HepG2 (cell line): Measurements from ENCODE around the gene SLC16A14. TPM values are rescaled to one million over a fixed set of nuclear protein-coding genes. Genes with fewer than 3 reads are reported as not detected.
A peak's percentile ranks its signal among the peaks of the same experiment; 100 is the strongest.

Source experiments
- ATAC-seq: fragments of 200-7000 bp; cut with Tn5 transposase; 3 replicates; pipeline ENCODE4 v1.9.1; 2020; ENCODE audit warnings: mild to moderate bottlenecking, moderate library complexity
- BruUV-seq: library from RNA; stranded (reverse); fragments of 400-500 nt; replicated peaks from 2 replicates; lab custom pipeline; 2021; lab: Mats Ljungman, UMichigan
- CTCF ChIA-PET: fragments of 300-600 bp; formaldehyde crosslinking; extraction: SDS; loops from one replicate; lab custom pipeline; 2021; ENCODE audit warnings: low total read pairs, inconsistent platforms, low intra/inter-chr PET ratio; lab: Yijun Ruan, JAX
- POLR2A ChIA-PET: fragments of 350-600 bp; sonication (Branson Sonifier 250); formaldehyde crosslinking; loops from one replicate; lab custom pipeline; 2020; ENCODE audit warnings: antibody characterized with exemption, inconsistent platforms; lab: Yijun Ruan, JAX
- DNase-seq: peaks from one replicate; pipeline ENCODE4 v3.0.0-alpha.2; 2015; ENCODE audit warnings: low spot score
- FAIRE-seq: peaks from 3 replicates; lab custom pipeline; 2011; peaks lifted over from hg19 to GRCh38; lab: Jason Lieb, UNC
- H2AFZ ChIP-seq: one replicate; pipeline ENCODE4 v1.6.1; 2011; ENCODE audit warnings: low read length, inconsistent platforms
- H3K27ac ChIP-seq: fragments of 300-600 bp; 3 replicates; pipeline ENCODE4 v1.8.0; 2011; ENCODE audit warnings: mixed run types, mild to moderate bottlenecking, mixed read lengths, low read length, inconsistent platforms; ENCODE audit not compliant: insufficient read depth; ENCODE audit errors: extremely low read length
- H3K27me3 ChIP-seq, 2 experiments: fragments of 200-600 bp in 1 of 2; 2 replicates in 1 of 2; 3 replicates in 1 of 2; pipeline versions ENCODE4 v1.6.0 to v1.8.0; 2011; ENCODE audit warnings: low read length in 2 of 2, mild to moderate bottlenecking in 2 of 2, moderate library complexity in 2 of 2, inconsistent platforms in 1 of 2; ENCODE audit not compliant: insufficient read depth in 2 of 2, control insufficient read depth in 1 of 2
- H3K36me3 ChIP-seq, 2 experiments: fragments of 200-600 bp in 1 of 2; replicated peaks in 1 of 2; 2 replicates in 1 of 2; 3 replicates in 1 of 2; pipeline versions ENCODE4 v1.5.1 to v1.8.0; 2011; ENCODE audit warnings: low read length in 2 of 2, inconsistent platforms in 1 of 2; ENCODE audit not compliant: insufficient read depth in 2 of 2, control insufficient read depth in 1 of 2
- H3K4me1 ChIP-seq: 2 replicates; pipeline ENCODE4 v1.5.1; 2012; ENCODE audit warnings: low read length, inconsistent platforms; ENCODE audit not compliant: insufficient read depth
- H3K4me2 ChIP-seq: 2 replicates; pipeline ENCODE4 v1.6.0; 2011; ENCODE audit warnings: low read depth, low read length, inconsistent platforms
- H3K4me3 ChIP-seq, 3 experiments: fragments of 200-600 bp in 1 of 3; sonication (generic), shearing (Covaris generic) in 1 of 3; replicated peaks in 1 of 3; 2 replicates each; pipeline ENCODE4 v1.5.1; 2011 to 2016; ENCODE audit warnings: low read length in 3 of 3, inconsistent platforms in 2 of 3, low read depth in 2 of 3, mild to moderate bottlenecking in 2 of 3, control low read depth in 1 of 3, mixed read lengths in 1 of 3; ENCODE audit not compliant: insufficient read depth in 1 of 3
- H3K79me2 ChIP-seq: one replicate; pipeline ENCODE4 v1.6.1; 2011; ENCODE audit warnings: low read length, inconsistent platforms; ENCODE audit not compliant: insufficient read depth
- H3K9ac ChIP-seq: 2 replicates; pipeline ENCODE4 v1.6.0; 2011; ENCODE audit warnings: mild to moderate bottlenecking, low read depth, low read length, inconsistent platforms; ENCODE audit not compliant: insufficient read depth
- H3K9me3 ChIP-seq: 2 replicates; pipeline ENCODE4 v1.5.1; 2012; ENCODE audit warnings: mild to moderate bottlenecking, low read length
- H4K20me1 ChIP-seq: 2 replicates; pipeline ENCODE4 v1.6.0; 2011; ENCODE audit warnings: inconsistent platforms, mild to moderate bottlenecking, low read length, moderate library complexity; ENCODE audit not compliant: insufficient read depth
- EEA1 ChIP-seq: sonication (generic); formaldehyde crosslinking; IDR thresholded peaks from 2 replicates; pipeline ENCODE4 v1.5.1; 2020; ENCODE audit warnings: mild to moderate bottlenecking, missing genetic modification reagents, borderline replicate concordance
- HOMEZ ChIP-seq: IDR thresholded peaks from 2 replicates; pipeline ENCODE4 v1.6.1; 2016; ENCODE audit warnings: low read depth
- RELA ChIP-seq: sonication (generic); formaldehyde crosslinking; IDR thresholded peaks from 2 replicates; pipeline ENCODE4 v1.4.0; 2020; ENCODE audit warnings: missing genetic modification reagents
- SMYD3 ChIP-seq: sonication (generic); formaldehyde crosslinking; IDR thresholded peaks from 2 replicates; pipeline ENCODE4 v1.8.1; 2023; ENCODE audit warnings: mild to moderate bottlenecking, missing genetic modification reagents
- YEATS2 ChIP-seq: sonication (generic); formaldehyde crosslinking; IDR thresholded peaks from 2 replicates; pipeline ENCODE4 v1.4.0; 2020; ENCODE audit warnings: missing genetic modification reagents, borderline replicate concordance
- ZBTB1 ChIP-seq: sonication (generic); formaldehyde crosslinking; IDR thresholded peaks from 2 replicates; pipeline ENCODE4 v1.4.0; 2020; ENCODE audit warnings: missing genetic modification reagents, borderline replicate concordance
- ZFP37 ChIP-seq: sonication (generic); formaldehyde crosslinking; IDR thresholded peaks from 2 replicates; pipeline ENCODE4 v1.4.0; 2020; ENCODE audit warnings: missing genetic modification reagents, borderline replicate concordance
- ZNF724P ChIP-seq: sonication (generic); formaldehyde crosslinking; IDR thresholded peaks from 2 replicates; pipeline ENCODE4 v1.8.0; 2022; ENCODE audit warnings: missing genetic modification reagents, borderline replicate concordance
- ZNF878 ChIP-seq: sonication (generic); formaldehyde crosslinking; IDR thresholded peaks from 2 replicates; pipeline ENCODE4 v1.8.1; 2023; ENCODE audit warnings: mild to moderate bottlenecking, missing genetic modification reagents, moderate library complexity
- WGBS: methylation state at CpG from one replicate; pipeline ENCODE4 v1.1.6; 2017; ENCODE audit warnings: low lambda C conversion rate; 5-methylcytosine and 5-hydroxymethylcytosine counted together
- in situ Hi-C: cut with HindIII; loops from 2 replicates; pipeline ENCODE4 v1.10.0; 2017; ENCODE audit warnings: low pct_unique_long_range_greater_than_20kb; ENCODE audit not compliant: extremely low pct_ligation_motif_present
- intact Hi-C: fragments of 100-400 bp; cut with micrococcal nuclease; formaldehyde crosslinking; loops from one replicate; pipeline ENCODE4 v1.10.0; 2022; ENCODE audit not compliant: unreplicated experiment
- polyA plus RNA-seq, 8 experiments: library from polyadenylated mRNA; depleted of rRNA in 3 of 8; stranded (reverse) in 7 of 8; unstranded in 1 of 8; fragments of >200 nt; fragmentation: Illumina TruSeq in 4 of 8; extraction: Trizol in 4 of 8; gene quantifications; 2 replicates each; pipeline versions ENCODE4 v1.2.1 to v1.2.3, GENCODE V29; 2011 to 2016; ENCODE audit warnings: low read depth in 4 of 8, missing spikeins in 1 of 8, mixed read lengths in 1 of 8; ENCODE audit not compliant: insufficient read depth in 1 of 8
- total RNA-seq, 5 experiments: library from RNA; depleted of rRNA; stranded (reverse); fragments of >200 nt; fragmentation: Illumina TruSeq; extraction: Trizol; gene quantifications; 2 replicates each; pipeline ENCODE4 v1.2.3, GENCODE V29; 2016; ENCODE audit warnings: low read depth in 1 of 5

Gene SLC16A14
- total and polyA plus RNA-seq, 2 of the 13 experiments (the other 11 are each of a cell fraction or from before 2014, with no cell fraction given), result 0.05 TPM; not detected in 1

GRCh38 chr2:230075988-230076631 lies 7.4 kb upstream of the SLC16A14 start:
- Histone ChIP-seq H3K36me3 (no peaks in the 10 kb centered on the region), H3K4me1 (peaks cover 13% of the 10 kb centered on the region), H3K9ac (no peak overlapping the region), H3K4me3 (no peak overlapping the region), H3K4me2 (no peak overlapping the region), H3K9me3 (no peaks in the 10 kb centered on the region), H3K27me3 (peaks cover 0 to 28% of the 10 kb centered on the region in 2 experiments; a peak in 4 of 5 replicates), H2AFZ (no peak overlapping the region), H3K27ac (no peak overlapping the region), H3K79me2 (no peaks in the 10 kb centered on the region), H4K20me1 (no peaks in the 10 kb centered on the region)
- in situ Hi-C loops, result no loop called here
- no TSS peak for BruUV-seq
- intact Hi-C loops, result no loop called here
- no peak for DNase-seq
- peak; percentile 63 for FAIRE-seq
- ChIA-PET POLR2A (no interaction called here), CTCF (no interaction called here)
- WGBS, result 19% methylated on average over 8 of the region's 8 CpGs
- ATAC-seq, result peak; percentile 70
- no peak for TF ChIP-seq RELA
- TF ChIP-seq ZNF878 (CRISPR knock-in tag), result no peak
- no peak for TF ChIP-seq YEATS2 (CRISPR knock-in tag)
- no peak for TF ChIP-seq SMYD3 (CRISPR knock-in tag)
- TF ChIP-seq ZFP37 (CRISPR knock-in tag), result no peak
- no peak for TF ChIP-seq EEA1 (CRISPR knock-in tag)
- TF ChIP-seq HOMEZ, result no peak

GRCh38 chr2:230071421-230071820 lies 2.7 kb upstream of the SLC16A14 start:
- peaks cover 26% of the 10 kb centered on the region for H3K4me1 ChIP-seq
- intact Hi-C loops, result no loop called here
- 34% methylated on average over 7 of the region's 7 CpGs for WGBS
- H3K79me2 ChIP-seq, result no peaks in the 10 kb centered on the region
- no peak overlapping the region for H2AFZ ChIP-seq
- H3K4me2 ChIP-seq, result no peak overlapping the region
- in situ Hi-C loops, result no loop called here
- ChIA-PET POLR2A (no interaction called here), CTCF (no interaction called here)
- no peak for FAIRE-seq
- ATAC-seq, result no peak
- H3K9me3 ChIP-seq, result no peaks in the 10 kb centered on the region
- H3K9ac ChIP-seq, result no peak overlapping the region
- peaks cover 4 to 29% of the 10 kb centered on the region in 2 experiments for H3K27me3 ChIP-seq
- H4K20me1 ChIP-seq, result no peaks in the 10 kb centered on the region
- H3K27ac ChIP-seq, result no peak overlapping the region
- no peak for DNase-seq
- no TSS peak for BruUV-seq
- H3K4me3 ChIP-seq, result no peak overlapping the region
- no peaks in the 10 kb centered on the region for H3K36me3 ChIP-seq
- TF ChIP-seq ZNF724P (CRISPR knock-in tag) (no peak), ZBTB1 (no peak)
